MCF 10A (cell line): Measurements from ENCODE around the gene LIN28B. TPM values are rescaled to one million over a fixed set of nuclear protein-coding genes. Genes with fewer than 3 reads are reported as not detected.

ENCODE experiments used
- BruUV-seq: library from RNA; stranded (reverse); fragments of 400-500 nt; replicated peaks from 2 replicates; lab custom pipeline; 2021; lab: Mats Ljungman, UMichigan
- CTCF ChIA-PET: fragments of 300-600 bp; sonication (Branson Sonifier 250); formaldehyde crosslinking; extraction: SDS; loops from one replicate; lab custom pipeline; 2021; ENCODE audit warnings: antibody characterized with exemption, inconsistent platforms; lab: Yijun Ruan, JAX
- POLR2A ChIA-PET: fragments of 300-600, 350-650 bp; sonication (Branson Sonifier 250); formaldehyde crosslinking; extraction: SDS; loops from one replicate; lab custom pipeline; 2020; ENCODE audit warnings: antibody characterized with exemption, inconsistent platforms; lab: Yijun Ruan, JAX
- DNase-seq: peaks from one replicate; pipeline ENCODE4 v3.0.0-alpha.2; 2018; ENCODE audit not compliant: unreplicated experiment
- H3K27ac Mint-ChIP-seq: one replicate; pipeline ENCODE4 v1.8.0; 2022; ENCODE audit warnings: mild to moderate bottlenecking, low read depth, mixed read lengths; ENCODE audit not compliant: unreplicated experiment
- H3K27me3 Mint-ChIP-seq: one replicate; pipeline ENCODE4 v1.8.0; 2022; ENCODE audit warnings: mixed read lengths; ENCODE audit not compliant: insufficient read depth, unreplicated experiment
- H3K36me3 Mint-ChIP-seq: one replicate; pipeline ENCODE4 v1.8.0; 2022; ENCODE audit warnings: mild to moderate bottlenecking, moderate library complexity, mixed read lengths; ENCODE audit not compliant: insufficient read depth, unreplicated experiment
- H3K4me1 Mint-ChIP-seq: one replicate; pipeline ENCODE4 v1.8.0; 2022; ENCODE audit warnings: mixed read lengths; ENCODE audit not compliant: insufficient read depth, unreplicated experiment
- H3K4me3 Mint-ChIP-seq: one replicate; pipeline ENCODE4 v1.8.0; 2022; ENCODE audit warnings: mild to moderate bottlenecking, moderate library complexity, mixed read lengths; ENCODE audit not compliant: unreplicated experiment
- H3K9me3 Mint-ChIP-seq: one replicate; pipeline ENCODE4 v1.8.0; 2022; ENCODE audit warnings: mixed read lengths; ENCODE audit not compliant: unreplicated experiment
- CTCF ChIP-seq: fragments of 200-600 bp; IDR thresholded peaks from one replicate; pipeline ENCODE4 v1.8.0; 2022; ENCODE audit warnings: antibody characterized with exemption, mild to moderate bottlenecking; ENCODE audit not compliant: unreplicated experiment
- intact Hi-C: fragments of 100-400 bp; cut with micrococcal nuclease; formaldehyde crosslinking; loops from 2 replicates; pipeline ENCODE4 v1.14.1; 2022
- total RNA-seq: library from RNA; stranded (reverse); gene quantifications from 2 replicates; pipeline ENCODE4 v1.2.3, GENCODE V29; 2022

LIN28B gene
- total RNA-seq, 1 experiment from 2014 or later: not detected

GRCh38 chr6:105058316-105058715 is 101.4 kb downstream of the LIN28B start:
- Mint-ChIP-seq H3K27ac (no peak overlapping the region), H3K9me3 (no peaks in the 10 kb centered on the region), H3K27me3 (peaks cover 43% of the 10 kb centered on the region), H3K4me1 (no peaks in the 10 kb centered on the region), H3K4me3 (no peak overlapping the region), H3K36me3 (no peaks in the 10 kb centered on the region)
- intact Hi-C loops: no loop called here
- no peak for TF ChIP-seq CTCF
- CTCF ChIA-PET: no interaction called here
- no TSS peak for BruUV-seq
- no peak for DNase-seq
- POLR2A ChIA-PET: interaction anchor here (1.2 kb wide), 1 partner anchor 12 kb away, joined by 4 read pairs; no protein-coding TSS in a partner anchor

DNA sequence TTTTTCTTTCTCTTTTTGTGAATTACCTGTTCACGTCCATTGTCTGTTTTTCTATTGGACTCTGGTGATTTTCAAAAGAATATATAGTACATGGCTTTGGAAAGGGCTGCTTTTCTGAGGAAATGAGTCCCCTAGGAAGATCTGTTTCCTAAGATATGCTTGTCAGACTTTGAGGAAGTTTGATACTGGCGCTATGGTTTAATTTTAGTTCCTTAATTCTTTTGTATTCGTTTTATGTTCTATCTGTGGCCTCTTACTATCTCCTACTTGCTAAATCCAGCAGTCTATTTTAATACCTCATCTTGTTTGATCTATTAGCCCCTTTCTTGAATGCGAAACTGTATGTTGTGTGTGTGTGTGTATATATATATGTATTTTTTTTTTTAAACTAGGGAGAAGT is 101.9 kb downstream of the LIN28B start:
- Mint-ChIP-seq H3K4me3 (no peak overlapping the region), H3K36me3 (no peaks in the 10 kb centered on the region), H3K9me3 (no peaks in the 10 kb centered on the region), H3K27me3 (peaks cover 48% of the 10 kb centered on the region), H3K4me1 (no peaks in the 10 kb centered on the region), H3K27ac (no peak overlapping the region)
- CTCF ChIA-PET: no interaction called here
- no peak for DNase-seq
- no peak for TF ChIP-seq CTCF
- intact Hi-C loops: no loop called here
- POLR2A ChIA-PET: interaction anchor here (0.6 kb wide), 1 partner anchor 10 kb away, joined by 3 read pairs; no protein-coding TSS in a partner anchor
- BruUV-seq: no TSS peak

GRCh38 chr6:105066233-105066632 is 109.3 kb downstream of the LIN28B start:
- H3K36me3 Mint-ChIP-seq: no peaks in the 10 kb centered on the region
- H3K4me1 Mint-ChIP-seq: peaks cover 6% of the 10 kb centered on the region
- BruUV-seq: no TSS peak
- no peaks in the 10 kb centered on the region for H3K9me3 Mint-ChIP-seq
- H3K27ac Mint-ChIP-seq: no peak overlapping the region
- CTCF ChIA-PET: interaction anchor here (1.4 kb wide), 1 partner anchor 11 kb away, joined by 4 read pairs; no protein-coding TSS in a partner anchor
- TF ChIP-seq CTCF: no peak
- H3K27me3 Mint-ChIP-seq: peaks cover 62% of the 10 kb centered on the region
- POLR2A ChIA-PET: interaction anchor here (0.5 kb wide), 1 partner anchor 113 kb away, joined by 3 read pairs; no protein-coding TSS in a partner anchor
- no peak for DNase-seq
- no peak overlapping the region for H3K4me3 Mint-ChIP-seq
- intact Hi-C loops: no loop called here

DNA sequence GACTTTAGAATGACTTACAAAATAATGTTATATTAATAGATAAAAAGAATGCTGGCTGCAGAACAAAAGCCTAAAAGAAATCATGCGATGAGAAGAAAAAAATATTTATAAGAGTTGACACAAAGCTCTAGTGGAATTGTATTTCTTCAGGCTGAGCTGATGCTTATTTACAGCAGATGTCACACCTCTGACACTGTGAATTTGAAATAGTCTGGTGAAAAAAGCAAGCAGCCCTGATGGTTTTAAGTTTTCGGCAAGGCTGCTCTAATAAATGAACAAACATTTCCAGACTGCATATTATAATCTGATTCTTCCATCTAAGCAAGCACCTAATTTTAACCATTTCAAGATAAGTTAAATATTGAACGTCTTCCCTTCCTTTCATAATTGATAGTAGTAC is 109.9 kb downstream of the LIN28B start:
- POLR2A ChIA-PET: interaction anchor here (0.5 kb wide), 1 partner anchor 114 kb away, joined by 3 read pairs; no protein-coding TSS in a partner anchor
- DNase-seq: no peak
- peaks cover 6% of the 10 kb centered on the region for H3K4me1 Mint-ChIP-seq
- intact Hi-C loops: no loop called here
- CTCF ChIA-PET: interaction anchor here (1.4 kb wide), 1 partner anchor 11 kb away, joined by 4 read pairs; no protein-coding TSS in a partner anchor
- H3K9me3 Mint-ChIP-seq: no peaks in the 10 kb centered on the region
- TF ChIP-seq CTCF: no peak
- H3K27ac Mint-ChIP-seq: no peak overlapping the region
- no peaks in the 10 kb centered on the region for H3K36me3 Mint-ChIP-seq
- H3K4me3 Mint-ChIP-seq: no peak overlapping the region
- H3K27me3 Mint-ChIP-seq: peaks cover 56% of the 10 kb centered on the region
- no TSS peak for BruUV-seq
